Measurements from ENCODE around the gene NTM.
"Not testable (repeated sequence)": the region's sequence is repeated elsewhere in the genome, so short reads cannot be mapped to it uniquely, and the experiment has no call there.

GRCh38 chr11:131911388-131912032, 541.1 kb downstream of the NTM start:
- TF ChIP-seq POLR2AphosphoS5 (IDR thresholded peaks at IDR 0.05; ENCODE audit: low read depth, low read length); POLR2A (IDR thresholded peaks at IDR 0.05; ENCODE audit: low read depth, low read length); TAF1 (IDR thresholded peaks at IDR 0.05; ENCODE audit: low read depth, low read length); SPI1 (IDR thresholded peaks at IDR 0.05; ENCODE audit: low read depth, low read length); PAX5 (IDR thresholded peaks at IDR 0.05; ENCODE audit: insufficient read depth, low read length, severe bottlenecking); POU2F2 (IDR thresholded peaks at IDR 0.05; ENCODE audit: low read depth, low read length): not testable (repeated sequence)

Measured in GM12891 (cell line).